Adrenal gland (tissue), 5 donors: ENCODE measurements around the gene ATP2B3.

Experiments
- POLR2A ChIP-seq, 2 donors: fragments of 450-650 bp; IDR thresholded peaks; one replicate each; pipeline ENCODE4 v1.6.1; 2017; ENCODE audit warnings: antibody characterized with exemption in 2 of 2, mild to moderate bottlenecking in 2 of 2, moderate library complexity in 1 of 2
- TF ChIP-seq, protein P1 (sequence below), 6 experiments: fragments of 450-650 bp in 4 of 6; fragments of 200-600 bp in 2 of 6; sonication (generic) in 1 of 6; IDR thresholded peaks; 1 replicate in 5 of 6; 2 replicates in 1 of 6; pipeline versions ENCODE4 v1.5.1 to v1.8.0; 2016 to 2021; ENCODE audit warnings: antibody characterized with exemption in 6 of 6, mild to moderate bottlenecking in 2 of 6, moderate library complexity in 1 of 6
- donor health status: DM: no; HTN: no; CAD: no.

DNA sequence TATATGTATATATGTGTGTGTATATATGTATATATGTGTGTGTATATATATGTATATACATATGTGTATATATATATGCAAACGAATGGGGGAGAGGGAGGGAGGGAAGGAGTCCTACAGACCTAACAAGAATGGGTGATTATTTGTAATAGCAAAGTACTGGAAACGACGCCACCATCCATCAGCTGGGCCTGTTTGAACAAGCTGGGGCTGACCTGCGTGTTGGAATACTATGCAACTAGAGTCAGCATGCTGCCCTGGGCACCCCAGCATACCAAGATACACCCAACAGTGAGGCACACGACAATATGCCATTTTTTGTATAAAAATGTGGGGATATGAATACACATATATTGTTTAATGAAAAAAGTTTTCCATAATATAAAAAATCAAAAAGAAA, 103.1 kb downstream of the ATP2B3 start:
- TF ChIP-seq, protein P1, sequence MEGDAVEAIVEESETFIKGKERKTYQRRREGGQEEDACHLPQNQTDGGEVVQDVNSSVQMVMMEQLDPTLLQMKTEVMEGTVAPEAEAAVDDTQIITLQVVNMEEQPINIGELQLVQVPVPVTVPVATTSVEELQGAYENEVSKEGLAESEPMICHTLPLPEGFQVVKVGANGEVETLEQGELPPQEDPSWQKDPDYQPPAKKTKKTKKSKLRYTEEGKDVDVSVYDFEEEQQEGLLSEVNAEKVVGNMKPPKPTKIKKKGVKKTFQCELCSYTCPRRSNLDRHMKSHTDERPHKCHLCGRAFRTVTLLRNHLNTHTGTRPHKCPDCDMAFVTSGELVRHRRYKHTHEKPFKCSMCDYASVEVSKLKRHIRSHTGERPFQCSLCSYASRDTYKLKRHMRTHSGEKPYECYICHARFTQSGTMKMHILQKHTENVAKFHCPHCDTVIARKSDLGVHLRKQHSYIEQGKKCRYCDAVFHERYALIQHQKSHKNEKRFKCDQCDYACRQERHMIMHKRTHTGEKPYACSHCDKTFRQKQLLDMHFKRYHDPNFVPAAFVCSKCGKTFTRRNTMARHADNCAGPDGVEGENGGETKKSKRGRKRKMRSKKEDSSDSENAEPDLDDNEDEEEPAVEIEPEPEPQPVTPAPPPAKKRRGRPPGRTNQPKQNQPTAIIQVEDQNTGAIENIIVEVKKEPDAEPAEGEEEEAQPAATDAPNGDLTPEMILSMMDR (IDR thresholded peaks at IDR 0.05) = no peak
- TF ChIP-seq POLR2A (IDR thresholded peaks at IDR 0.05) = no peak
